Measurements from ENCODE around the gene DOCK9.
"Not testable (repeated sequence)": the region's sequence is repeated elsewhere in the genome, so short reads cannot be mapped to it uniquely, and the experiment has no call there.

The DOCK9 gene

DNA sequence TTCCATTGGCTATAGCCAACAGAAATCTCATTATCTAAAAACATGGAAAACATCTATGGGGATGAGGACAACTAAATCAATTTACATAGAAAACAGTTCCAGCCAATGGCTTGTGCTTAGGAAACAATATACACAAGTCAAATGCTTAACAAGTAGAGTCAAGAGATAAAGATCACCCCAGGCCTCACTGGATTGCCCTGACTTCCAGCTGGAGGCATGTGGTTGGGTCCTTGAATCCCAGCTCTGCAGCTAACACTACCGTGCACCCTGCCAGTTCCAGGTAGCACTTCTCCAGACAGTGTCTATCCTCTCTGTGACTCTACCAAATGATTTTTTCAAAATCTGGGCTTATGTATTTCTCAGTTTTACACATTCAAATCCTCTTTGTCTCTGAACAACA, 80.2 kb downstream of the DOCK9 start:
- H3K4me3 ChIP-seq (ENCODE audit: control insufficient read depth, low read depth, low read length) = no peak overlapping the region
- TF ChIP-seq, protein P1, sequence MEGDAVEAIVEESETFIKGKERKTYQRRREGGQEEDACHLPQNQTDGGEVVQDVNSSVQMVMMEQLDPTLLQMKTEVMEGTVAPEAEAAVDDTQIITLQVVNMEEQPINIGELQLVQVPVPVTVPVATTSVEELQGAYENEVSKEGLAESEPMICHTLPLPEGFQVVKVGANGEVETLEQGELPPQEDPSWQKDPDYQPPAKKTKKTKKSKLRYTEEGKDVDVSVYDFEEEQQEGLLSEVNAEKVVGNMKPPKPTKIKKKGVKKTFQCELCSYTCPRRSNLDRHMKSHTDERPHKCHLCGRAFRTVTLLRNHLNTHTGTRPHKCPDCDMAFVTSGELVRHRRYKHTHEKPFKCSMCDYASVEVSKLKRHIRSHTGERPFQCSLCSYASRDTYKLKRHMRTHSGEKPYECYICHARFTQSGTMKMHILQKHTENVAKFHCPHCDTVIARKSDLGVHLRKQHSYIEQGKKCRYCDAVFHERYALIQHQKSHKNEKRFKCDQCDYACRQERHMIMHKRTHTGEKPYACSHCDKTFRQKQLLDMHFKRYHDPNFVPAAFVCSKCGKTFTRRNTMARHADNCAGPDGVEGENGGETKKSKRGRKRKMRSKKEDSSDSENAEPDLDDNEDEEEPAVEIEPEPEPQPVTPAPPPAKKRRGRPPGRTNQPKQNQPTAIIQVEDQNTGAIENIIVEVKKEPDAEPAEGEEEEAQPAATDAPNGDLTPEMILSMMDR (conservative IDR thresholded peaks at IDR 0.05; ENCODE audit: control insufficient read depth, insufficient read depth, low read depth, low read length) = no peak
- no peak for DNase-seq (ENCODE audit: low read depth)

DNA sequence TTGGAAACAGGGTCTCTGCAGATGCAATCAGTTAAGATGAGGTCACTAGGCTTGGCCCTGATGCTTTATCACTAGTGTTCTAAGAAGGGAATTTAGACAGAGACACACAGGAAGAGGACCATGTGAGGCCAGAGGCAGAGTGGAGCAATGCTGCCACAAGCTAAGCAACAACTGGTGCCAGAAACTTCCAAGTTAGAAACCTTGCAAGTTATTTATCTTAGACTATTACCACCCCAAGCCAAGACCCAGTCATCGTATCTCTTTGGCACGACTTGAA, 81.1 kb downstream of the DOCK9 start:
- no peak overlapping the region for H3K4me3 ChIP-seq (ENCODE audit: control insufficient read depth, low read depth, low read length)
- DNase-seq (ENCODE audit: low read depth) = no peak

DNA sequence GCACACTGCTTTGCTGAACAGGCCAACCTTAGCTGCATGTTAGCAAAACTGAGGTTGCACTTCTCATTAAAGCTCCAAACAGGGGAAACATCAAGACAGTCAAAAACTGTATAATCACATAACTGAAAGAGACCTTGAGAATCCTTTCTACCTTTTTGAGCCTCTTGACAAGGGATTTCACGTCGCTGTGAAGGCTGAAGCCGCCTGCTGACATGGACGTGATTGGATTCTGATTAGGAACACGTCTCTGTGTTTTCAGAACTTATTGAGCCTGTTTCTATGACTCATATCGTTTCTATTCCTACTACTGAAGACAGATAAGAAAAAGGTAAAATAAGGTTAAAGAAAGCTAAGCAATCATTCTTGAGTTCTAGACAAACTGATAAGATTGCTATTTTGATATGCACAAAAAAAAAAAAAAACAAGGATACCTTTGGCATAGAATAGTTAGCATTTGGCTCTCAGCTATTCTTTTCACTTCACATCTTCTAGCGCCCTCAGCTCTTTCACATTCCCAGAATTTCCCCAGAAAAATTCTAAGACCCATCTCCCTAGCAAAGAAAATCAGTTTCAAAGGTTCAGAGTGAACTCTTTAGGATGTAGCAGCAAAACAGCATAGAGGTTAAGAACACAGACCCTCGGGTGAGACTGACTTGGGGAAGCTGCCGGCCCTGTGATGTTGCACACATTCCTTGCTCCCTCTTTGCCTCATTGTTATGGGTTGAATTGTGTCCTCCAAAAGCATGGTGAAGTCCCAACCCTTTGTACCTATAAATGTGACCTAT, 81.6 kb downstream of the DOCK9 start:
- TF ChIP-seq, protein P1 (conservative IDR thresholded peaks at IDR 0.05; ENCODE audit: control insufficient read depth, insufficient read depth, low read depth, low read length) = no peak
- no peak overlapping the region for H3K4me3 ChIP-seq (ENCODE audit: control insufficient read depth, low read depth, low read length)
- DNase-seq (ENCODE audit: low read depth) = no peak

More for the DNA sequence above, 81.1 kb downstream of the DOCK9 start:
- TF ChIP-seq, protein P1 (conservative IDR thresholded peaks at IDR 0.05; ENCODE audit: control insufficient read depth, insufficient read depth, low read depth, low read length) = no peak

DNA sequence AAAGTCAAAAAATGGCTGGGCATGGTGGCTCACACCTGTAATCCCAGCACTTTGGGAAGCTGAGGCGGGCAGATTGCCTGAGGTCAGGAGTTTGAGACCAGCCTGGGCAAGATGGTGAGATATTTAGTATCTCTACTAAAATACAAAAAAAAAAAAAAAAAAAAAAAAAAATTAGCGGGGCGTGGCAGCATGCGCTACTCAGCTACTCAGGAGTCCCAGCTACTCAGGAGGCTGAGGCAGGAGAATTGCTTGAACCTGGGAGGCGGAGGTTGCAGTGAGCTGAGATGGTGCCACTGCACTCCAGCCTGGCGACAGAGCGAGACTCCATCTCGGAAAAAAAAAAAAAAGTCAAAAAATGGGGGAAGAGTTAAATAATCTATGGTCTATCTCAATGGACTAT, 83.0 kb downstream of the DOCK9 start:
- not testable (repeated sequence) for H3K4me3 ChIP-seq (ENCODE audit: control insufficient read depth, low read depth, low read length)

DNA sequence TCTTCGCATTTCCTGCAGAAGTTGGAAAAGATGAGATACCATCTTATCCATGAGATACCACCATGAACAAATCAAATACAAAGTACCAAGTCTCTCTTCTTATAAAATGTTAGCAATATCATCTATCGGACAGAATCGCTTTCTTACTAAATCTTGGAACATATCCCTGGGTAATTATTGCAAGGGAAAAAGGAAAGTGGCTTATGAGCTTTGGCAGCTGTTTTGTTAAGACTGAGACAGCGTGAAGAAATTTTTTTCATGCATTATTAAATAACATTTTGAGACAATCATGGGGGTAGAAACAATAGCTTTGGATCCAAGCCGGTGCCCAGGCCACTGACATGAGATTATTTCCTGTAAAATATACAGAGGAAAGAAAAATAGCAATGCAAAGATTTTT, 84.5 kb downstream of the DOCK9 start:
- DNase-seq (ENCODE audit: low read depth) = no peak
- TF ChIP-seq, protein P1 (conservative IDR thresholded peaks at IDR 0.05; ENCODE audit: control insufficient read depth, insufficient read depth, low read depth, low read length) = no peak
- no peak overlapping the region for H3K4me3 ChIP-seq (ENCODE audit: control insufficient read depth, low read depth, low read length)

More for the DNA sequence above, 83.0 kb downstream of the DOCK9 start:
- DNase-seq (ENCODE audit: low read depth) = not testable (repeated sequence)

DNA sequence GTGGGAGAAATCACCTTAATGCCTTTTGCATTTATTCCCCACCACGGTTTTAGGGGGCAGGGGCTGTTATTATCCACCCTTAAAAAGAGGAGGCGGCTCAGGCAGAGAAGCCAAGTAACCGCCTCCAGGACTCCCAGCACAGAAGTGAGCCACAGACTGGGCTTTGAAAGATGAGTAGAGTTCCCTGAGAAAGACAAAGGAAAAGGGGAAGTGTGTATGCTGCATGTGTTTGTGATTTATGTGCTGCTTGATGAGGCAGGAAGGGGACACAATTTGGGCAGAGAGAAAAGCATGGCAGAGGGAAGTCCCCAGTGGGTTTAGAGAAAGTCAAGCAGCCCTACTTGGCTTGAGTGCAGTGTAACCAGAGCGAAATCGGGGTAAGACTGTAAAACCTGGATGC, 85.0 kb downstream of the DOCK9 start:
- DNase-seq (ENCODE audit: low read depth) = no peak
- TF ChIP-seq, protein P1 (conservative IDR thresholded peaks at IDR 0.05; ENCODE audit: control insufficient read depth, insufficient read depth, low read depth, low read length) = no peak
- no peak overlapping the region for H3K4me3 ChIP-seq (ENCODE audit: control insufficient read depth, low read depth, low read length)

DNA sequence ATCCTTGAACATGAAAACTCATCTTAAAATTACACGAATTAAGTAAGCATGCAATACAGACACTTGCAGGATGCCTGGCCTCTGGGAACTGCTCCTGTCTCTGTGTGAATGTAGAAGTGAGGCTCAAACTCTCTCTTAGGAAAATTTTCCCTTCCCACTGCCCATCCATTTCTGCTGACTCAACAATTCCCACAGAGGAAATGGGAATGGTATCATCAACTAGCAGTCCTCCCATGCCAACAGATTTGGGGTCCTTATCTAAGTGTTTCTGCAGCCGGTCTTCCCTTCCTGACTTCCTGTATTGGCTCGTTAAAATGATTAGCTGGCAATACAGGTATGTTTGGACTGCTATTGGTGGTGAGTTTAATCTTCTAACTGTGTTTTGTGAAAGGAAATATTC, 85.8 kb downstream of the DOCK9 start:
- DNase-seq (ENCODE audit: low read depth) = no peak
- TF ChIP-seq, protein P1 (conservative IDR thresholded peaks at IDR 0.05; ENCODE audit: control insufficient read depth, insufficient read depth, low read depth, low read length) = no peak
- no peak overlapping the region for H3K4me3 ChIP-seq (ENCODE audit: control insufficient read depth, low read depth, low read length)

Data from fibroblast of mammary gland (primary cell).